Measurements from ENCODE around the gene EPN2. TPM values are rescaled to one million over a fixed set of nuclear protein-coding genes. Genes with fewer than 3 reads are reported as not detected.

Gene EPN2
- total RNA-seq, 6 experiments from 2014 or later = 6.6 to 18.1 (median 11.4) TPM

GRCh38 chr17:19357351-19357750, 120.2 kb downstream of the EPN2 start:
- no peak overlapping the region for H3K4me3 ChIP-seq
- H3K36me3 ChIP-seq = no peaks in the 10 kb centered on the region
- DNase-seq (no peak), ATAC-seq (no peak)
- intact Hi-C loops (cut with DNase I) = loop anchor here in 1 of 2 donors (10.0 kb wide), 1 partner anchor 63 kb away; no protein-coding TSS in a partner anchor
- no peaks in the 10 kb centered on the region for H3K9me3 ChIP-seq
- 94% methylated on average over 6 of the region's 7 CpGs for WGBS (ENCODE audit: insufficient coverage, low coverage, low lambda C conversion rate, missing lambda C conversion rate)
- H3K27ac ChIP-seq = no peak overlapping the region
- H3K4me1 ChIP-seq = peaks cover 0 to 6% (median 0%) of the 10 kb centered on the region in 4 donors
- TF ChIP-seq, protein P1, sequence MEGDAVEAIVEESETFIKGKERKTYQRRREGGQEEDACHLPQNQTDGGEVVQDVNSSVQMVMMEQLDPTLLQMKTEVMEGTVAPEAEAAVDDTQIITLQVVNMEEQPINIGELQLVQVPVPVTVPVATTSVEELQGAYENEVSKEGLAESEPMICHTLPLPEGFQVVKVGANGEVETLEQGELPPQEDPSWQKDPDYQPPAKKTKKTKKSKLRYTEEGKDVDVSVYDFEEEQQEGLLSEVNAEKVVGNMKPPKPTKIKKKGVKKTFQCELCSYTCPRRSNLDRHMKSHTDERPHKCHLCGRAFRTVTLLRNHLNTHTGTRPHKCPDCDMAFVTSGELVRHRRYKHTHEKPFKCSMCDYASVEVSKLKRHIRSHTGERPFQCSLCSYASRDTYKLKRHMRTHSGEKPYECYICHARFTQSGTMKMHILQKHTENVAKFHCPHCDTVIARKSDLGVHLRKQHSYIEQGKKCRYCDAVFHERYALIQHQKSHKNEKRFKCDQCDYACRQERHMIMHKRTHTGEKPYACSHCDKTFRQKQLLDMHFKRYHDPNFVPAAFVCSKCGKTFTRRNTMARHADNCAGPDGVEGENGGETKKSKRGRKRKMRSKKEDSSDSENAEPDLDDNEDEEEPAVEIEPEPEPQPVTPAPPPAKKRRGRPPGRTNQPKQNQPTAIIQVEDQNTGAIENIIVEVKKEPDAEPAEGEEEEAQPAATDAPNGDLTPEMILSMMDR (IDR thresholded peaks at IDR 0.05) = no peak
- no peak for TF ChIP-seq POLR2A (IDR thresholded peaks at IDR 0.05)
- H3K27me3 ChIP-seq = no peaks in the 10 kb centered on the region

- H3K36me3 ChIP-seq = no peaks in the 10 kb centered on the region
- 79% methylated on average over 4 of the region's 7 CpGs for WGBS (ENCODE audit: insufficient coverage, low coverage, low lambda C conversion rate, missing lambda C conversion rate)
- H3K27ac ChIP-seq = no peak overlapping the region
- no peak for DNase-seq
- TF ChIP-seq, protein P1 (IDR thresholded peaks at IDR 0.05) = no peak
- TF ChIP-seq POLR2A (IDR thresholded peaks at IDR 0.05) = no peak
- ATAC-seq = no peak
- H3K4me3 ChIP-seq = no peak overlapping the region
- H3K4me1 ChIP-seq = peaks cover 0 to 6% (median 0%) of the 10 kb centered on the region in 4 donors
- no peaks in the 10 kb centered on the region for H3K27me3 ChIP-seq
- no peaks in the 10 kb centered on the region for H3K9me3 ChIP-seq
- intact Hi-C loops (cut with DNase I) = loop anchor here in 1 of 2 donors (10.0 kb wide), 1 partner anchor 63 kb away; no protein-coding TSS in a partner anchor
These were observed 120.6 kb downstream of the EPN2 start for GRCh38 chr17:19357761-19358160.

DNA sequence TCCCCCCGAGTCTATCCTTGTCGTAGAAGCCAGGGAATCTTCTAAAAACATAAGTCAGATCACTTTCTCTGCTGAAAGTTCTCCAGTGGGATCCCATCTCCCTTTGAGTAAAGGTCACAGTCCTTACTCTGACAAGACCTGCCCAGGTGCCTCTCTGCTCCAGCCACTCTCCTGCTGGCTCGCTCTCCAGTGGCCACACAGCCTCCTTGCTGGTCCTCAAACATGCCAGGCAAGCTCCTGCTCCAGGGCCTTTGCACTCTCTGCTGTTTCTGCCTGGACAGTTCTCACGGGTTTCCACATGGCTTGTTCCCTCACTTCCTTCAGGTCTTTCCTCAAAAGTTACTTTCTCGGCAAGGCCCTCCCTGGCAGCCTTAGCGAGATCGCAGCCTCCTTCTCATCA, 122.0 kb downstream of the EPN2 start:
- 91% methylated on average over 7 of the region's 7 CpGs for WGBS (ENCODE audit: insufficient coverage, low coverage, low lambda C conversion rate, missing lambda C conversion rate)
- DNase-seq = no peak

GRCh38 chr17:19359856-19360255, 122.7 kb downstream of the EPN2 start:
- intact Hi-C loops (cut with DNase I) = loop anchor here in 1 of 2 donors (10.0 kb wide), 2 partner anchors 65 to 95 kb away; no protein-coding TSS in a partner anchor
- TF ChIP-seq, protein P1 (IDR thresholded peaks at IDR 0.05) = no peak
- no peak for TF ChIP-seq POLR2A (IDR thresholded peaks at IDR 0.05)
- Histone ChIP-seq H3K27me3 (no peaks in the 10 kb centered on the region), H3K4me1 (peaks cover 0 to 6% (median 2%) of the 10 kb centered on the region in 4 donors), H3K4me3 (no peak overlapping the region), H3K27ac (no peak overlapping the region), H3K36me3 (no peaks in the 10 kb centered on the region), H3K9me3 (no peaks in the 10 kb centered on the region)
- no peak for ATAC-seq
- peak in 1 of 3 donors; percentile 35 for DNase-seq
- WGBS (ENCODE audit: insufficient coverage, low coverage, low lambda C conversion rate, missing lambda C conversion rate) = 100% methylated on average over 1 of the region's 5 CpGs

More for the DNA sequence above, 122.0 kb downstream of the EPN2 start:
- no peak for ATAC-seq
- Histone ChIP-seq H3K36me3 (no peaks in the 10 kb centered on the region), H3K27ac (no peak overlapping the region), H3K4me3 (no peak overlapping the region), H3K4me1 (peaks cover 0 to 6% (median 2%) of the 10 kb centered on the region in 4 donors), H3K9me3 (no peaks in the 10 kb centered on the region), H3K27me3 (no peaks in the 10 kb centered on the region)
- TF ChIP-seq, protein P1 (IDR thresholded peaks at IDR 0.05) = no peak
- TF ChIP-seq POLR2A (IDR thresholded peaks at IDR 0.05) = no peak
- intact Hi-C loops (cut with DNase I) = loop anchor here in 1 of 2 donors (10.0 kb wide), 1 partner anchor 64 kb away; no protein-coding TSS in a partner anchor

Data from right lobe of liver (tissue), 6 donors.